GM19438 (cell line): ENCODE results near the gene SPIN2B.

Experiments used
- ATAC-seq: cut with Tn5 transposase; IDR thresholded peaks from one replicate; pipeline ENCODE4 v1.9.1; 2021; ENCODE audit warnings: low read depth; ENCODE audit not compliant: unreplicated experiment

Gene SPIN2B

DNA sequence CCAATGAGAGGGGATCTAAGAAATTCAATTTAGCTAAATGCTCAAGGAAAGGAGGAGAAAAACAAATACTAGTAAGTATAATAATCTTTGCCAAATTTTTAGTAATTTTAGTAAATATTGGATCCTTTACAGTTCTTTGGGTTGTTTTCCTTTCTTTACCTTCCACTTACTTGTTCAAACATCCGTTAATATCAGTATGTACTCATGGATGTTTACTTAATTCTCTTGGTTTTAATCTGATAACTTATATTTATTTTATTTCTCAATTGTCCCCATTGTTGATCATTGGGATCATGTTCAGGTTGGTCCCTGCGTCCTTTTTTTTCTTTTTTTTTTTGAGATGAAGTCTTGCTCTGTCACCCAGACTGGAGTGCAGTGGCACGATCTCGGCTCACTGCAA is 46.9 kb downstream of the SPIN2B start:
- no peak for ATAC-seq

DNA sequence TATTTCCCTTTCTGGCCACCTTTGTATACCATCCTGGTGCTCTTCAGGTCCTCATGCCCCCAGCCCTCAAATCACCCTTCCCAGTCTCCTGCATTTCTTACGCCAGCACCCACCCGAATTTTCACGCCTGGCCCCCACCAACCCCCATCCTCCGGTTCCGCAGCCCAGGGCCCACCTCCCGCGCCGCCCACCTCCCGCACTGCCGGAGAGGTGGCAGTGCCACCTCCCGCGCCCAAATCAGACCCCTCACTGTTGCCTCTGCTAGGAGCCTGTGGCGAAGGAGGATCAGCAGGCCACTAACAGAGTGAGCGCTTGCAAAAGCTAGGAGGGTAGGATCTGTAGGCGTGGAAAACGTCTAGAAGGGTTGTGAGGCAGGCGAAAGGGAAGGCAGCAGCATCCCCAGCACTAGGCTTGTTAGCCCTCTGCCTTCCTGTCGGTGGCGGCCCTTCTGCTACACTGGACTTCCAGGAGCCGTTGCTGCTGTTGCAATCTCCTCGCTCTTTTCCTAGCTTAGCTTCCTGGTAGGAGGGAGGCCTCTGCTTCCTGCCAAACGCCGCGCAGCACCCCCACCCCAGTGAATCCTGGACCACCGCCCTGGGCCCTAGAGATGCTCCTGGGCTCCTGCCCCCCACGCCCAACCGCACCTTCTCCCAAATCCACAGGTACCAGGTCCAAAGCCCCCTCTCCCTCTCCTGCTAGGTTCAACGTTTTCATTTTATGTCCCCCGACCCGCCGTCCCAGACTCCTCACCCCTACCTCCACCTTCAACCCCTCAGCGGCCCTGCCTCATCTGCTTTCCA is 51.0 kb downstream of the SPIN2B start:
- no peak for ATAC-seq
